Neuronal stem cell (in vitro differentiated cells): ENCODE results near the gene DFFA. TPM values are rescaled to one million over a fixed set of nuclear protein-coding genes. Genes with fewer than 3 reads are reported as not detected.

ENCODE experiments used
- DNase-seq: peaks from one replicate; pipeline ENCODE4 v3.0.0-alpha.2; 2013; ENCODE audit warnings: low spot score
- H2AFZ ChIP-seq: one replicate; pipeline ENCODE4 v1.6.1; 2013; ENCODE audit warnings: mild to moderate bottlenecking, low read length, inconsistent platforms
- H2AK5ac ChIP-seq: 2 replicates; pipeline ENCODE4 v1.6.1; 2013; ENCODE audit warnings: low read depth, mild to moderate bottlenecking, inconsistent platforms, low read length, moderate library complexity, mixed read lengths
- H2BK120ac ChIP-seq: 2 replicates; pipeline ENCODE4 v1.6.1; 2013; ENCODE audit warnings: low read depth, mild to moderate bottlenecking, inconsistent platforms, low read length, moderate library complexity, mixed read lengths
- H2BK12ac ChIP-seq: one replicate; pipeline ENCODE4 v1.6.1; 2013; ENCODE audit warnings: low read length, inconsistent platforms
- H2BK15ac ChIP-seq: 2 replicates; pipeline ENCODE4 v1.6.1; 2013; ENCODE audit warnings: mild to moderate bottlenecking, low read length, inconsistent platforms, mixed read lengths
- H2BK5ac ChIP-seq: one replicate; pipeline ENCODE4 v1.6.1; 2013; ENCODE audit warnings: inconsistent platforms, mild to moderate bottlenecking, low read length, moderate library complexity
- H3K14ac ChIP-seq: one replicate; pipeline ENCODE4 v1.6.1; 2013; ENCODE audit warnings: low read length, inconsistent platforms
- H3K18ac ChIP-seq: 2 replicates; pipeline ENCODE4 v1.6.1; 2013; ENCODE audit warnings: low read length, inconsistent platforms
- H3K23ac ChIP-seq: 2 replicates; pipeline ENCODE4 v1.6.1; 2013; ENCODE audit warnings: low read depth, mild to moderate bottlenecking, mixed read lengths, low read length, inconsistent platforms; ENCODE audit not compliant: poor library complexity
- H3K27ac ChIP-seq: replicated peaks from 3 replicates; pipeline ENCODE4 v1.5.1; 2013; ENCODE audit warnings: low read length, inconsistent platforms
- H3K27me3 ChIP-seq, 3 experiments: 2 replicates each; pipeline ENCODE4 v1.6.1; 2013; ENCODE audit warnings: low read length in 3 of 3, mild to moderate bottlenecking in 2 of 3, inconsistent platforms in 1 of 3, low read depth in 1 of 3, mixed read lengths in 1 of 3, moderate library complexity in 1 of 3; ENCODE audit not compliant: control insufficient read depth in 3 of 3, insufficient read depth in 3 of 3
- H3K36me3 ChIP-seq, 2 donors: replicated peaks in 1 of 2; 2 replicates each; pipeline ENCODE4 v1.6.1; 2013; ENCODE audit warnings: low read length in 2 of 2; ENCODE audit not compliant: control insufficient read depth in 2 of 2, insufficient read depth in 2 of 2
- H3K4ac ChIP-seq: 2 replicates; pipeline ENCODE4 v1.6.1; 2013; ENCODE audit warnings: inconsistent platforms, mild to moderate bottlenecking, low read length, moderate library complexity
- H3K4me1 ChIP-seq, 2 donors: 1 replicate in 1 of 2; 2 replicates in 1 of 2; pipeline ENCODE4 v1.6.1; 2013; ENCODE audit warnings: low read length in 2 of 2, low read depth in 1 of 2; ENCODE audit not compliant: control insufficient read depth in 2 of 2, insufficient read depth in 1 of 2
- H3K4me2 ChIP-seq: one replicate; pipeline ENCODE4 v1.6.1; 2013; ENCODE audit warnings: mild to moderate bottlenecking, low read length, inconsistent platforms; ENCODE audit not compliant: insufficient read depth, poor library complexity, severe bottlenecking
- H3K4me3 ChIP-seq, 2 donors: 2 replicates each; pipeline ENCODE4 v1.5.1; 2013; ENCODE audit warnings: low read length in 2 of 2, mild to moderate bottlenecking in 2 of 2, inconsistent platforms in 1 of 2, moderate library complexity in 1 of 2
- H3K79me1 ChIP-seq: one replicate; pipeline ENCODE4 v1.6.1; 2013; ENCODE audit warnings: low read depth, mild to moderate bottlenecking, inconsistent platforms, low read length, moderate library complexity
- H3K9ac ChIP-seq: one replicate; pipeline ENCODE4 v1.6.1; 2013; ENCODE audit warnings: mild to moderate bottlenecking, low read depth, low read length, inconsistent platforms; ENCODE audit not compliant: poor library complexity
- H3K9me3 ChIP-seq, 2 donors: replicated peaks in 1 of 2; 2 replicates each; pipeline versions ENCODE3 to v1.6.1; 2013; ENCODE audit warnings: low read length in 2 of 2, mild to moderate bottlenecking in 2 of 2, inconsistent platforms in 1 of 2, low read depth in 1 of 2, mixed read lengths in 1 of 2, moderate library complexity in 1 of 2; ENCODE audit not compliant: control insufficient read depth in 2 of 2, insufficient read depth in 1 of 2
- H4K8ac ChIP-seq: one replicate; pipeline ENCODE4 v1.6.1; 2013; ENCODE audit warnings: low read depth, mild to moderate bottlenecking, inconsistent platforms, low read length, moderate library complexity
- H4K91ac ChIP-seq: one replicate; pipeline ENCODE4 v1.6.1; 2013; ENCODE audit warnings: low read length, low read depth, mild to moderate bottlenecking, inconsistent platforms; ENCODE audit not compliant: poor library complexity
- WGBS, 2 donors: extraction: QIAGEN DNeasy Blood & Tissue Kit; methylation state at CpG; one replicate each; pipeline ENCODE4 v1.1.7; 2013; ENCODE audit warnings: missing lambda C conversion rate in 2 of 2, mixed read lengths in 1 of 2; ENCODE audit not compliant: insufficient read length in 2 of 2, insufficient replicate concordance in 1 of 2; ENCODE audit errors: extremely low coverage in 2 of 2; 5-methylcytosine and 5-hydroxymethylcytosine counted together
- polyA plus RNA-seq, 2 experiments: library from polyadenylated mRNA; stranded (reverse); fragments of 200-250 nt; gene quantifications; one replicate each; pipeline ENCODE4 v1.2.3, GENCODE V29; 2013

The DFFA gene, protein sequence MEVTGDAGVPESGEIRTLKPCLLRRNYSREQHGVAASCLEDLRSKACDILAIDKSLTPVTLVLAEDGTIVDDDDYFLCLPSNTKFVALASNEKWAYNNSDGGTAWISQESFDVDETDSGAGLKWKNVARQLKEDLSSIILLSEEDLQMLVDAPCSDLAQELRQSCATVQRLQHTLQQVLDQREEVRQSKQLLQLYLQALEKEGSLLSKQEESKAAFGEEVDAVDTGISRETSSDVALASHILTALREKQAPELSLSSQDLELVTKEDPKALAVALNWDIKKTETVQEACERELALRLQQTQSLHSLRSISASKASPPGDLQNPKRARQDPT
- 40.1 TPM for polyA plus RNA-seq (2013, experiment 1 of 2)
- 41.7 TPM for polyA plus RNA-seq (2013, experiment 2 of 2)

DNA sequence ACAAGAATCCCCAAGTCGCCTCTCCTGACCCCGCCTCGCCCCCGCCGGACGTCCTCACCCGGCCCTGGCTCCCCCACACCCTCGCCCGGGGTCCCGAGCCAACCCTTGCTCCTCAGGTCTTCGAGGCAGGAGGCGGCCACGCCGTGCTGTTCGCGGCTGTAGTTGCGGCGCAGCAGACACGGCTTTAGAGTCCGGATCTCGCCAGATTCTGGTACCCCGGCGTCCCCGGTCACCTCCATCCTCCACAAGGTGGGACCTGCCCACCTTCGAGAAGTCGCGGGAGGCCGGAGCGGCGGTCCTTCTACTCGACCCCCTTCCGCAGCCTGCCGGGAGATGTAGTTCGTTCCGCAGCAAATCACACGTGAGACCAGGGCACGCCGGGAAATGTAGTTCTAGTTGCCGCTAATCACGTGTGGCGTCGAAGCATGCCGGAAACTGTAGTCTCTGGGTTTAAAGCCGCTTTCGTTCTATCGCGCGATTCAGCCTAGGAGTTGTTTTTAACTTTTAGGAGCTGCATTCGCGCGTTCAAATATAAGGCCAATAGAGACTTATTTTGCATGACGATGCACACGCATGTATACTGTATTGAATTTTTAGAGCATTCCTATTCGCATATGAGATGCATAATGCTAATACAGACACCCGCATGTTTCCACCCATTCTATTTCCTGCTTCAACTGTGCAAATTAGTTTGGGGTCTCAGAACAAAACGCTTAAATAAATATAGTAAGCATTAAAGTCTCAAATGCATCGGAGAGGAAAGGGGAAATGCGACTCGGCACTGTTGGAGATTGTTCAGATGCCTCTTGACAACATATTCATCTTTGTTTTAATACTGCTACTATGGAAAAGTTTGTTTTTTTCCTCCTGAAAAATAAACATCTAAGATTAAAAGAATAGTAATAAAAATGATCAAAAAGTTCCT is at the start of gene DFFA:
Gene DFFA, minus strand, starts transcription at position 310 of the 925 bp plus-strand sequence. Its CDS starts 71 bp downstream, at position 239.
- Histone ChIP-seq H4K8ac (no peak within 1 kb of the TSS), H2AFZ (peak within 1 kb of the TSS; percentile 97), H3K14ac (peak within 1 kb of the TSS; percentile 42), H3K4ac (no peak within 1 kb of the TSS), H3K23ac (peak within 1 kb of the TSS; percentile 38), H3K9me3 (no peaks in the 10 kb centered on the region), H2BK5ac (peak within 1 kb of the TSS; percentile 26), H3K9ac (peak within 1 kb of the TSS; percentile 84), H3K4me2 (peak within 1 kb of the TSS; percentile 65), H3K36me3 (peaks cover 16 to 22% of the 10 kb centered on the region in 2 donors), H3K4me1 (peaks cover 1 to 16% of the 10 kb centered on the region in 2 donors), H2BK12ac (no peak within 1 kb of the TSS), H2BK120ac (no peak within 1 kb of the TSS), H4K91ac (no peak within 1 kb of the TSS), H2AK5ac (peak within 1 kb of the TSS; percentile 16), H3K27ac (peak within 1 kb of the TSS; percentile 59), H2BK15ac (no peak within 1 kb of the TSS), H3K4me3 (peak within 1 kb of the TSS; percentile 80 to 90), H3K79me1 (no peaks in the 10 kb centered on the region), H3K27me3 (no peaks in the 10 kb centered on the region), H3K18ac (peak within 1 kb of the TSS; percentile 94)
- DNase-seq = peak; percentile 92
- no CpG with 5 or more reads among the region's 59 CpGs for WGBS, 2 donors

DNA sequence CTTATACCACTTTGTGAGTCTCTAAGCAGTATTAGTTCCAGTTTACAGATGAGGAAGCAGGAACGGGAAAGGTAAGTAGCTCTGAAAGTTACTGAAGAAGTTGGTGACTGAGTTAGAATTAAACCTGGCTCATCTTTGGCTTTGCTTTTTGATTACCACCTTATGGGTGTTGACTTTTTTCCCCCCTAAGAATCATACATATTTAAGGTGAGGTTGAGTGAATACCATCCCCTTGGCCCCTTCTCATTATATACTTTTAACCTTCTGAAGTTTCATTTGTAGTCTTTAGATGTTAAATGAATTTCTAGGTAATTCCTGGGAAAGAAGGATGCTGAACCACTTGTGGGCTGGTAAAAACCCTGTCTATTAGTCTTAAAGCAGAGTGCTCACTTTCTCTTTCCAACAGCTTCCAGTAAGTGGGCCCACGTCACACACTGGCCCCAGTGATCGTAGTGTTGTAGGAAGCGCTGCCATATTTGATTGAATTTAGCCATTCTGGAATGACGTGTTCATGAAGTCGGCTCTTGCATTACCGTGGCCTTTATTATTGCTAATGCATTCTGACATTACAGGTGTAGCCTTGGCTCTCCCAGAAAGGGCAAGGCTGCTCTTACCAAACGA is 49.3 kb upstream of the DFFA start:
- Histone ChIP-seq H3K9ac (no peak overlapping the region), H3K18ac (no peak overlapping the region), H3K4me3 (no peak overlapping the region), H2AFZ (no peak overlapping the region), H3K9me3 (no peaks in the 10 kb centered on the region), H3K27me3 (no peaks in the 10 kb centered on the region), H3K14ac (no peak overlapping the region), H3K4me1 (peaks cover 9 to 14% of the 10 kb centered on the region in 2 donors), H4K91ac (no peak overlapping the region), H3K79me1 (no peaks in the 10 kb centered on the region), H2BK15ac (no peak overlapping the region), H3K36me3 (no peaks in the 10 kb centered on the region), H3K4me2 (no peak overlapping the region), H4K8ac (no peak overlapping the region), H2AK5ac (no peak overlapping the region), H2BK120ac (no peak overlapping the region), H3K4ac (no peak overlapping the region), H2BK5ac (no peak overlapping the region), H3K27ac (no peak overlapping the region), H2BK12ac (no peak overlapping the region), H3K23ac (no peak overlapping the region)
- no CpG with 5 or more reads among the region's 8 CpGs for WGBS, 2 donors
- no peak for DNase-seq

DNA sequence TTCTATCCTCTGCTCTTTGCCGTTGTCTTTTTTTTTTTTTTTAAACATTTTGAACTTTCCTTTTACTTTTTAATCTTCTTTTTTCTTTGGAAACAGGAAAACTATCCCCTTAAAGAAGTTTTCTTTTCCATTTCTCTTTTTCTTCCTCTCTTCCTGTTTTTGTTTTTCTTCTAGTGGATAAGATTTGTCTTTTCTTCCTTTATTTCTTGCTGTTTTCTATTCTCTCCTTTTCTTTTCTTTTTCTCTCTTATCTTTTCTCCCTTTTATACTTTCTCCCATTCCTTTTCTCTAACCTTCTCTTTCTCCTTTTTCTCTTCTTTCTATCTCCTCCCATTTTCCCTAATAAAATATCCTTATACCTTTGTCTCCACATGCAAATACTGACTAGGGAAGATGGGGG is 48.6 kb upstream of the DFFA start:
- H4K91ac ChIP-seq = no peak overlapping the region
- no peaks in the 10 kb centered on the region for H3K9me3 ChIP-seq
- no peak overlapping the region for H3K9ac ChIP-seq
- no peak overlapping the region for H2BK15ac ChIP-seq
- H3K27ac ChIP-seq = no peak overlapping the region
- H3K4ac ChIP-seq = no peak overlapping the region
- peaks cover 9 to 14% of the 10 kb centered on the region in 2 donors for H3K4me1 ChIP-seq
- H3K79me1 ChIP-seq = no peaks in the 10 kb centered on the region
- no peak overlapping the region for H2BK120ac ChIP-seq
- H3K18ac ChIP-seq = no peak overlapping the region
- H4K8ac ChIP-seq = no peak overlapping the region
- H2BK5ac ChIP-seq = no peak overlapping the region
- H2AK5ac ChIP-seq = no peak overlapping the region
- no peak overlapping the region for H3K14ac ChIP-seq
- no CpG with 5 or more reads among the region's 1 CpG for WGBS, 2 donors
- DNase-seq = no peak
- no peak overlapping the region for H3K4me3 ChIP-seq
- no peaks in the 10 kb centered on the region for H3K36me3 ChIP-seq
- no peaks in the 10 kb centered on the region for H3K27me3 ChIP-seq
- H2BK12ac ChIP-seq = no peak overlapping the region
- H3K4me2 ChIP-seq = no peak overlapping the region
- H3K23ac ChIP-seq = no peak overlapping the region
- no peak overlapping the region for H2AFZ ChIP-seq
